NCI-H2107 (cell line): ENCODE data around the gene CAST.
"Not testable (repeated sequence)": the region's sequence is repeated elsewhere in the genome, so short reads cannot be mapped to it uniquely, and the experiment has no call there.

Experiments
- DNase-seq: peaks from one replicate; lab custom pipeline; 2025; lab: John Stamatoyannopoulos, UW

CAST gene

DNA sequence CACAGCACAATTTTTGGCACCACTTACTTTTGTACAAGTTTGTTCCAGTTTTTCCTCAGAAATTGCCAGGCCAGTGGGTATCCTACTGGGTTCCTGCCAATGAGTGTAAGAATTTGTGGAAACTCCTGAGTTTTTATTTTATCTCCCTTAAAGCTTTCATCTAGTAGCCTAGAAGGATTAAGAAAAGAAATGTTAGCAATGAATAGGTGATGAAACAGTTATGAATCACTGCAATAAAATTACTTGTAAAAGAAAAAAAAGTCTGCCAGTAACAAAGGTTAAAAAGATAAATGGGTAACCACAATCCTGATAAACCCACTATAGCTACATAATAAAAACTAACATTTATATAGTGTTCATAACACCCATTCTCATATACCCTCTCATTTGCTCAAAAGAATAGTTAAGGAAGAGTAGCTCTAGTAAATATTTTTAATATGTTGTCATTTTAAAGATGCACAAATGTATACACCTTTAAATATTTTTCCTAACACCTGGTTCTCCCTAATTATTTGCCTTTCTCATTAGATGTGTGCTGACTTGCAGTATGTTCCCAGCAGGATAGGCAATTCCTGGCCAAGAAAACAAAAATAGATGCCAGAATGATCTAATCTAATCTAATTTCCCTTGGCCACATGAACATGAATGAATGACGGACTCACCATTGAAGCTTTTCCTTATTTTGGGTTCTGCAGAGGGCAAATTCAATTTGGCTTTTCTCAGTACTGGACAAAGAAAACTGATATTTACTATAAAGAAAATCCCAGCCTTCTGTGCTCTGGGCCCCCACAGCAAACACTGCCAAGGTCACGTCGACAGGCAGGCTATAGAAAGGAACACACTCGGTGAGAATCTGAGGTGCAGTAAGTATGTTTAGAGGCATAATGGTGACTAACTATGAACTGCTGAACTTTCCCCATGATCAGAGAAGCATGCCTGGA lies 119.1 kb downstream of the CAST start:
- DNase-seq, result no peak

DNA sequence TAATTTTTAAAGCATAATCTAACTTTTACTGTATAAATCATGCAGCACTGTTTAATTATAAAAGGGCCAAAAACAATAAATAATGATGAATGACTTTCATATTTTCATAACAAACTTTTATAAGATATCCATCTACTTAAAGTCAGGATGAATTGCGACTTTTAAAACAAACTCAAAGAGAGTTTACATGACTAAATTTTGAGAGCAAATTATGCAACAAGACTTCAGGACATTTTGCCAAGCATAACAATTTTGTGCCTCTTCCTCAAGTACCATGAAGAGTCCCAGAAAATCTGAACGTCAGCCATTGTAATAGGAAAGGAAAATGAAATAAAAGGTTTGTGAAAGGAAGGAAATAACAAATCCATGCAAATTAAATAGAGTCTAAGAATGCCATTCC lies 121.2 kb downstream of the CAST start:
- DNase-seq, result no peak

DNA sequence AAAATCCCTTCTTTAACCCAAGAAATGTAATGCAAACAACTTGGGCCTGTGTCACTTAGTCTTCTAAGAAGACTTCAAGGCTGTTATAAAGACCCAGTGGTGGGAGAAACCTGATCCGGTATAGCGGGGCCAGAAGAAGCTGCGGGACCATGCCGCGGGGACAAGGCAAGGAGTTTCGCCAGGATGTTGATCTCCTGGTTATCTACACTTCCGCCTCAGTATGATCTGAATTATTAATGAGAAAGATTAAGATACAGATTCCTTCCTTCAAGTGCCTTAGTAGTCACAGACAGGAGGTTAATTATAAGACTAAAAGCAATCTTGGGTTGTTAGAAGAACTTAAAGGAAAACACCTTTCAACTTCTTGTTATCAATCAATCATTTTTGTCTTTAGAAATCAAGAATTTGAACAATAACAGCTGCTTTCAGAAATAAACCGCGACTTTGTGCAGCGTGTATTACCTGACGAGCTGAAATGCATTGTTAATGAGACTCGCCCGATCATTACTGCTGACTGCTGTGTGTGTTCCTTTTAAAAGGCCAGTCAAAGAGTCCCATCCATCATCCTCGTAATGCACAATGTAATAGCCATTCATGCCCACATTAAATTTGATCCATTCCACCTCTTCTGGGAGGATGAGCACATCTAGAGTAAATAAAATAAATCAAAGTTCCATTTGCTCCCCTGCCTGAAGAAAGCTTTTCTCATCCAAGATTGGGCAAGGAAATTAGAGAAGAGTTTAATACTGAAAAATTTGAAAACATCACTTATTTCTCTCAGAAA lies 123.3 kb downstream of the CAST start:
- DNase-seq, result no peak

DNA sequence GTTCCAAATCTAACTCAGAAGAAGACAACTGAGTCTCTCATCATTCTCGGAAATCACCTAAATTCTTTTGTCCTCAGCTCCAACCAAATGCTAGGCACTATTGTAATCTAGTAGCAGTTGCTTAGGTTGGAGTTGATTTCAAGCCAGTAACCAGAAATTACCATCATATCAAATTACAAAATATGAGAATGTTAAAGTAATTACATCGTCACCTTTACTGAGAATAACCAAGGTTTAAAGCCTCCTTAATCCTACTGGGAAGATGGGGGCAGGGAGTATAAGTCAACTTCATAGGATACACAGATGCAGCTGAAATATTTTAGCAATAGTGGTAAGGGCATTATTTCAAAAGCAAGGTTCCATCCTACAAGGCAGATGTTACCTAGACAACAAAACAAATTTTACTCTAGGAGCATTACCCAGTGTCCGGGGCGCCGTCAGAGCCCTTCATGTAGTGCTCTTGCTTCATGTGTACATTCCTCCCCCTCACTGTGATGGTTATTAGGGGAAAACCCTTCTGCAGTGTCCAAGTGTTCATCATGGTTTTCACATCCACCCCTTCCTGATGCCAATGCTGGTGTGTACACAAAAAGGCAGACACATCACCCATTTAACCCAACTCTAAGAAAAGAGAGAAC lies 126.1 kb downstream of the CAST start:
- no peak for DNase-seq

DNA sequence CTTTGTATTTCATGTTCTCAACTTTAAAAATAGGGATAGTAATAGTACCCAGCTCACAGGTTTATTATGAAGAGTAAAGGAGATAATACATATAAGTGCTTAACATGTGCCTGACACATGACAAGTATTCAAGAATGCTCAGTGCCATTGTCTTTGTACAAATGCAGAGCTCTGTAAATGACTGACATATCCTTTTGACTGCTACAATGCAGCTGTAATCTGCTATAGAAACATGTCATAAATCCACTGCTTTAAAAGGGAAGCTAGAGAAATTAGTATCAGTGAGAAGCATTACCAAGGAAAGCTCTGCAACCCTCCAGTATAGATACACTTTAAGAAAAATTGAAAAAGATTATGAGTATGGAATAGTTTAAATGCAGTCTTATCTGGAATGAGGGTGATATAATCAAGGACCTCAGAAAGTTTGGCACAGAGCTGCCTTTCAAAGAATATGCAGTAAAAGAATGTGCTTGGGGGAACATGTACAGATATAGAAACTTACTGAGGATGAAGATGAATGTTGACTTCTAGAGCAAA lies 127.7 kb downstream of the CAST start:
- no peak for DNase-seq

DNA sequence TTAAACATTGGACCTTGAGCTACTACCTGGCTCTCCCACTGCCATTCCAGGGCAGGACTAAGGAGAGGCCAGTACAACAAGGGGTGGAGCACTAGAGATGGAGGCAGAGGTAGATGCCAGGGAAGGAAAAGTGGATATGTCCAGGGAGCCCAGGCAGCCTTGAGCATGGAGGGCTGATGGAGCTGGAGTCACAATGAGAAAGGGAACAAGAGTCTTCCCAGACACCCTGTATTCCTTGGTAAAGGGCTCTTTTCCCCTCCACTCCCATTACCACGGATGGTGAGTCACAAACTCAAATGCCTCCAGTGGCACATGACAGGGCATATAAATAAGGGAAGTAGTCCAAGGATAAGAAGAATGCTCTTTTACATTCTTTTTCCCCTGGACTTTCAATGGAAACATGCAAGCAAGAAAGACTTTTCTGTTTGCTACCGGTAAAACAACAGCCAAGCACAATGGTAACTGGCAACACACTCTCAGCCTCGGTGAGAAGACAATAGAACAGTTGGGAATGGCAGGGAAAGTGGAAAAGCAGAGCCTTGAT lies 128.9 kb downstream of the CAST start:
- no peak for DNase-seq

DNA sequence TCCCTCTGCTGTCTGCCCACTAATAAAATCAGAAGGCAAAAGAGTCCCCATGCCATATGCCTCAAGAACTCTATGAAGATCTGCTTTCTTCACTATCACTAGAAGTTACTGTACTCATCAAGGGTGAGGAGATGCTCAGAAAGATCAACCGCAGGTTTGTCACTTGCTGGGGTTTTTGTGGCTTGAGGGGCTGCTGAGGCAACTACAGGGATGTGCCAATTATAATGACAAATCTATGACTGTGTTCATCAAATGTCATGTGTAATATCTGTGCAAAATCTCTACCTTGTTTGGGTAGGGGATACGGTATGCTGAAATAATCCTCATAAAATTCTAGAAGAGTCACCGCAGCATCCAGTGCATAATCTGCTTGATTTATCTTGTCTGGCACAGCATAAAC lies 132.6 kb downstream of the CAST start:
- DNase-seq, result no peak

DNA sequence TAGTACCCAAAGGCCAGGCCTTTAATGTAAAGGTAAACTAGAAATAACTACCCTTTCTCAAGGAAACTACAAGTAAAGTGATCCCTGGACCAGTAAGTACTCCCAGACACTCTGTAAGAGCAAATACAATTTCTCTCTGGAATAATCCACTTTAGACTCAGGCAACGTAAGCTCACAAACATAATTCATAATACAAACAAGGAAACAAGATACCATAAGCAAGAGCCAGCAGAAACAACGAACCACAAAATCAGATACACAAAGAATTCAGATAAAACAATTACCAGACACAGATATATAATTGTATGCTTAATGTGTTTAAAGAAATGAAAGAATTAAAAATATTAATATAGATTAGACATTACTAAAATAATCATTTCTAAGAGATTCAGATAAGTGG lies 133.4 kb downstream of the CAST start:
- DNase-seq, result no peak

DNA sequence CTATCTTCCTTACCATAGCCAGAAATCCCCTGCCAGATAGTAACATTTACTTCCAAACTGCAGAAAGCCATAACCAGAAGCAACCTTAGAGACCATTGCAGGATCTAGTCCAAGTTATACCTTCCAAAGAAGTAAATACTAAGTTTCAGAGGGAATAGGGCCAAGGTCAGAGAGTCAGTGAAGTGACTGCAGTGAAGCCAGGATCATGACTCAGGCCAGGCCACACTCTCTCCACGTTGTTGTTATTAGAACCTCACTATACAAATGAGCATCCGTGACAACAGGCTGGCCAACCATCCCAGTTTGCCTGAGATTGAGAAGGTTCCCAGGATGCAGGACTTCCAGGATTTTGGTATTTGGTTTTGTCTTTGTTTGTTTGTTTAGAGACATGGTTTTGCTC lies 134.3 kb downstream of the CAST start:
- no peak for DNase-seq

DNA sequence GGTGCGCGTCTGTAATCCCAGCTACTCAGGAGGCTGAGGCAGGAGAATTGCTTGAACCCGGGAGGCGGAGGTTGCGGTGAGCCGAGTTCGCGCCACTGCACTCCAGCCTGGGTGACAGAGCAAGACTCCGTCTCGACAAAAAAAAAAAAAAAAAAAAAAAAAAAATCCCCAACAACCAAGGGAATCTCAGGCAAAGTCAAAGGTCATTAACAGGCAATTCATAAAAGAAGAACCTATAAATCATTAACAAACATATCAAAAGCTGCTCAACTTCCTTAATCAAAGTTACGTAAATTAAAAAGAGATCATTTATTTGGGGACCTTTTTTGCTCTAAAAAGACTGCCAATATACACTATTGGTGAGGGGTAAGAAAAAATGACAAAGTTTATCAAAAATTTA lies 139.5 kb downstream of the CAST start:
- not testable (repeated sequence) for DNase-seq

DNA sequence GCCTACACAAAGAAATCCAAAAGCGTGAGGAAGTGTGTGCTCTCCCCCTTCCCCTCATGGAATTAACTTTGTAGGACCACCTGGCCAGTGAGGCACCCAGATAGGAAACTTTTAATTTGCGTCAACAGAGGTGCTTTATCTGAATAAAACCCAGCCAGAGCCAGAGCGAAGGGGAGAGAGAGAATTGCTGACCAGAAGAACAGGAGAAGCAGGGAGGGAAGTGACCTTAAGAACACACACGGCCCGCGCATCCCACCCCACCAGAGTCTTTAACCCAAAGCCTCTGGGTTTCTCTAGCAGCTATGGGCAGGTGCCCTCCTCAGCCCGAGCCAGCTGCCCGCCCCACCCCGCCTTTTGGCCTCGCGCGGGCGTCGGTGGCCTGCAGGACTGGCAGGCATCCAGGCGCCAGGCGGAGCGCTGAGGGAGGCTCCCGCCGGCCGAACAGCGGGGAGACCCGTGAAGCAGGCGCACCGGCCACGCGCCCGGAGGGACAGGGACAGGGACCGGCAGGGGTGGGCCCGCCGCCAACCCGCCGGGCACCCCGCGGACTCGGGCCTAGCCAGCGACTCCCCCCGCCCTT lies 145.0 kb downstream of the CAST start:
- DNase-seq, result no peak

DNA sequence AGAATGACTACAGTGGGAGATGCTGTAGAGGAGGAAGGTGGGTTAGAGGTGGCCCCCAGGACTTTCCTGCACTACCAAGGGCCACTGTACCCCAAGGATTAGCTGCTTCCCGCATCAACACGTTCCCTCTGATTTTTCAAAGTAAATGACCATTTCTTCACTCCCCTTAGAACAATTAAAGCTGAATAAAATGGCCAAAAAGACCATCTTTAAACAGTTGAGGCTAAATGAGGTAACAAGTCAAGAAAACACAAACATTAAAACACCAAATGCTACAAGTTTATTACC lies 146.3 kb downstream of the CAST start:
- no peak for DNase-seq

DNA sequence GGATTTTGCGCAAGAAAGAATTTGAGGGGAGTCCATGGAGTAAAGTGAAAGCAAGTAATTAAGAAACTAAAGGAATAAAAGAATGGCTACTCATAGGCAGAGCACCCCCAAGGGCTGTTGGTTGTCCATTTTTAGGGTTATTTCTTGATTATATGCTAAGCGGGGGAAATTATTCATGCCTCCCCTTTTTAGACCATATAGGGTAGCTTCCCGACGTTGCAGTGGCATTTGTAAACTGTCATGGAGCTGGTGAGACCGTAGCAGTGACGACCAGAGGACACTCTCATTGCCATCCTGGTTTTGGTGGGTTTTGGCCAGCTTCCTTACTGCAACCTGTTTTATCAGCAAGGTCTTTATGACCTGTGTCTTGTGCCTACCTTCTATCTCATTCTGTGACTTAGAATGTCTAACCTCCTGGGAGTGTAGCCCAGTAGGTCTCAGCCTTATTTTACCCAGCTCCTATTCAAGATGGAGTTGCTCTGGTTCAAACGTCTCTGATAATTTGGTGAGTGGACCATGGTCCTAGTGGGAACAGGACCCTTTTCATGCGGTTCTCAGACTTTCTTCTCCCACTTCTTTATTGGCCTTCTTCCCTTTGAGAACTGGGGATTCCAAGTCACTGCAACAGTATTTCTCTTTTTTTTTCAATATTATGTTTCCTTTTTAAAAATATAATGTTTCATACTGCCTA lies 146.8 kb downstream of the CAST start:
- DNase-seq, result no peak

DNA sequence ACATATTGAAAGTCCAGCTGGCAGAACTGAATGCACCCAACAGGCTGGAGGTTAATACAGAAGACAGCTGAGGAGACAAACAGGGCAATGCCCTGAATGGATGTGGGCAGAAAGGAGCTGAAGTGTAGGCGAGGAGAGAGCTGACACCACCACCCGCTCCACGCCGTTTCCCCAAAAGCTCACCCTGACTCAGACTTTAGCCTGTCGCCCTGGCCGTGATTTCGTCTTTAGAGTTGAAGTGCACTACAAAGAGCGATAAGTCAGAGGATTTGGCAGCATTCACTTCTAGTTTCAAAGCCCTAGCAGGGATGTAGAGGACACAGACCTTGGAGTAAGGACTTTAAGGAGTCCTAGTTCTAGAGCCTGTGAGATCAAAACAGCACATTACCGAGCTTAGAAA lies 147.7 kb downstream of the CAST start:
- DNase-seq, result no peak

DNA sequence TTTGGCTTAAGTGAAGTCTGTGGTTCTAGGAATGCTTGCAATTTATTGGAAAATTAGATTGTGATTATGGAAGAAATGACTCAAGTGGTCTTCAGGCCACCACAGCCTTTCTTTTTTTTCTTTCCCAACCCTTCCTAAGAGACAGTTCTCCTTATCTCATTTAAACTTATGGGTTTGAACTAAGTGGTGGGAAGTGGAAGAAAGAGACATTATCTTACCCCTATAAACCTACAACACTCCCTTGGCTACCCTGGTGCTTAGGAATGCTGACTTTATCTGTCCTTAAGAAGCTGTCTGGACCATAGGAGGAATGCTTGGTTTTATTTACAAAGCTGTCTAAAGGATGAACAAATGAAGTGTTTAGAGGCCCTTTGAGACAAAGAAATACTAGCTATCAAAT lies 150.7 kb downstream of the CAST start:
- no peak for DNase-seq

DNA sequence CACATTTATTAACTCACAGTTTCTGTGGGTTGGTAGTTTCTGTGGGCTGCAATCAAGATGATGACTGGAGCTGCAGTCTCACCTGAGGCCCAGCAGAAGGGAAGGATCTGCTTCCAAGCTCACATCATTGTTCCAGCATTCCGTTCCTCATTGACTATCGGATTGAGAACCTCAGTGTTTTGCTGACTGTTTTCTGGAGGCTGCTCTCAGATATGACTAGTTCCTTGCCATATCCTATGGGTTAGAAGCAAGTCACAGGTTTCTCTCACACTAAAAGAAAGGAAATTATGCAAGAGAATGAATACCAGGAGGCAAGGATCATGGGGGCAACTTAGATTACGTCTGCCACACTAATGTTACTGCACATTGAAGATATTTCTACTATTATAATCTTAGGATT lies 151.9 kb downstream of the CAST start:
- DNase-seq, result no peak

DNA sequence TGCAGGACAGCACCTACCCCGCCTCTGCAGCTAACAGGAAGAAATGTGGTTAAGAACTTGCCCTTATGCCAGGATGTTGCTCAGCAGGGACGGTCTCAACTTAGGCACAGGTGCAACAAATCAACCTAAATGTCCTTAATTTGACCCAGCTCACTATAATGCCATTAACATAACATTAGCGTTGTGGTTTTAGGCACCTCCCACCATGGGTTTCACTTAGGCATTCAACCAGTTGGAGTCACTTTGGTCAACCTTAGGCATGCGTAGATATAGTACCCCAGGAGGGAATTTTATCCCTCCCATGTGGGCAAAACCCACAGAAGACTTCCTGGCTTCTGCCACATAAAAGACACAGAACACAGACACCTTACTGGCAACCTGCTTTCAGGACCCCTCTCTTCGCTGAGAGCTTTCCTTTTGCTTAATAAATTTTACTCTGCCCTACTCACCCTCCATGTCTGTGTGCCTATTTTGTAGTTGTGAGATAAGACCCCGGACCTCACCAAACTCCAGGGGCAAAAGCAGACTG lies 154.3 kb downstream of the CAST start:
- no peak for DNase-seq

DNA sequence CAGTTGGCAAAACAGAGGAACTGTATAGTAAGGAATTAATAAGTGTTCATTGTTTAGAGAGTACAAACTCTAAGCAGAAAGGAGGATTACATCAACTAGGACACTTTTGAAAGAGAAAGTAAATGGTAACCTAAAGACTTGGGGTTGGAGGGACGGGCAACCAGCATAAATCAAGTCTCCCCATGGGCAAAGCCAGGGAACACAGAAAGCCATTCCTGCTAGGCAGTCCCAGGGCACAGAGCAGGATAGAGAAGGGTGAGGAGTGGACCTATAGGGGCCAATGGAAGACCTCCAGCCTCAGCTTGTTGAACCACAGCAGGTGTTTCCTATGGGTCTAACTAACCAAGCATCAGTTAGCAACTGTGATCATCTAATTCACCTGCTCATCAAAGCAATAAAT lies 154.8 kb downstream of the CAST start:
- no peak for DNase-seq

DNA sequence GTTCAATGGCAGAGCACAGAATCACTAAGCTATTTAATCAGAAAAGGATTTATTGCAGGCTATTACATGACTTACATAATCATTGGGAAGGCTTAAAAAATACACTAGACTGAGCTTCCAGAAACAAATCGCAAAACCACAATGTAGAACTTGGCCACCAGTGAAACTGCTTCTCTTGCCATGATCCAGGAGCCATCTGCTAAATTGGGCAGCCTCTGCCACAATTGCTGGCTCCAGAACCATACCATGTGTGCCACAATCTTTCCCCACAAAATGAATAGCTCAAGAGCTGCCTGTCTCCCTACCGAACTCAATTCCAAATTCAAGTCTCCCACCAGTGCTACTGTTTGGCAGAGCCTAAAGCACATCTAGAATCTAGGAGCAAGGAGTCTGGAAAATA lies 155.3 kb downstream of the CAST start:
- DNase-seq, result no peak

DNA sequence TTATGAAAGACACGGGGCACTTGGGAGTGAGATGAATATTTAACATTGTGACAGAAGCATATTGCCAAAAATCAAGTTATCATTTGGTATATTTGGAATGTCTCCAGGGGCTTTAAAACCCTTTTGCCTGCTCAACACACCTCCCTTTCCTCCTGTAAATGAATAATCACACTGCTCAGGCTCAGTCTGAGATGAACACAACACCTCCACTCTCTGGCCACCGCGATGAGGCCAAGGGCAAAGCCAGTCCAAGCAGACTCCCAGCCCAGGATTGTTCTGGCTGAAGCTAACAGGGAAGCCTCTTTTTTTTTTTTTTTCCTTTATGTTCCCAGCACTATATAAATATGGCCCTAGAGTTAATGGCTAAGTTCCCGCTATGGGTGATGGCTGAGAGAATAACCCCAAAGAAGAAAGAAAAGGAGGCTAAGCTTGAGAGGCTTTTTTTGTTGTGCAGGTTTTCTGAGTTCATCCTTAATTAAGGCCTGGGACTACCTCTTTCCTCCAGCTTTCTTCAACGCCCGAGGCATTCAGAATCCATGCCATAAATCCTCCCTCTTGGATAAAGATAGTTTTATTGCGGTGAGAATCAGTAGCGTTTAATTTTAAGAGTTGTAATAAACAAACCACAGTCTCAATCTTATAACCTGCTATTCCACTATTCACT lies 156.1 kb downstream of the CAST start:
- DNase-seq, result no peak

DNA sequence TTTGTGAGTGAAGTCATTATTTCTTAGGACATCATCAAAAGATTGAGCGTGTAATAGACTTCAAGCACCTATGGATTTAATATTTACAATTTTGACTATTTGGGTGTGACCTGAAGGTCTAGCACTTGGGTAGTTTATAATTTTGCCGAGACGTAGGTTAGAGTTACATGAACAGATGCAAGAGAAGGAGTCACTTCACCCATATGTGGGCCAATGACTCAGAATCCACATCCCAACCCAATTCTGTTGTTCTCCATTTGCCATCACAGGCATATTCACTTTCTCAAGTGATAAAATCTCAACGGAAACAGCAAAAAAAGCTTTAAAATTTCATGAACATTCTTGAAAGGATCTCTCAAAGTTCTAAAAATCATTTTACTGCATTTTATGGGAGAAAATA lies 157.6 kb downstream of the CAST start:
- no peak for DNase-seq
